Mesendoderm (in vitro differentiated cells): ENCODE measurements around the gene SHLD1.
"Not testable (repeated sequence)": the region's sequence is repeated elsewhere in the genome, so short reads cannot be mapped to it uniquely, and the experiment has no call there.

Experiments used
- DNase-seq: peaks from one replicate; pipeline ENCODE4 v3.0.0; 2013
- H2AK5ac ChIP-seq: 2 replicates; pipeline ENCODE4 v1.6.1; 2013; ENCODE audit warnings: low read length, inconsistent platforms
- H2BK120ac ChIP-seq: 2 replicates; pipeline ENCODE4 v1.6.1; 2013; ENCODE audit warnings: low read depth, mild to moderate bottlenecking, low read length, moderate library complexity, mixed read lengths
- H2BK15ac ChIP-seq: replicated peaks from 2 replicates; pipeline ENCODE4 v1.6.1; 2013; ENCODE audit warnings: low read depth, mild to moderate bottlenecking, moderate library complexity
- H2BK5ac ChIP-seq: 2 replicates; pipeline ENCODE4 v1.6.1; 2013; ENCODE audit warnings: low read length, inconsistent platforms
- H3K18ac ChIP-seq: 2 replicates; pipeline ENCODE4 v1.6.1; 2013; ENCODE audit warnings: mild to moderate bottlenecking, low read length, mixed read lengths
- H3K23ac ChIP-seq: one replicate; pipeline ENCODE4 v1.6.1; 2013; ENCODE audit warnings: low read length
- H3K27ac ChIP-seq: 2 replicates; pipeline ENCODE4 v1.5.1; 2013; ENCODE audit warnings: low read depth, mild to moderate bottlenecking, inconsistent platforms, low read length, moderate library complexity
- H3K27me3 ChIP-seq: 2 replicates; pipeline ENCODE4 v1.6.1; 2013; ENCODE audit warnings: low read length, control low read depth, mild to moderate bottlenecking, inconsistent platforms; ENCODE audit not compliant: insufficient read depth, poor library complexity
- H3K36me3 ChIP-seq: 2 replicates; pipeline ENCODE4 v1.6.1; 2013; ENCODE audit warnings: low read length, inconsistent platforms; ENCODE audit not compliant: control insufficient read depth, insufficient read depth
- H3K4ac ChIP-seq: one replicate; pipeline ENCODE4 v1.6.1; 2013; ENCODE audit warnings: low read depth, mild to moderate bottlenecking, low read length, moderate library complexity
- H3K4me1 ChIP-seq: 2 replicates; pipeline ENCODE4 v1.6.1; 2013; ENCODE audit warnings: low read depth, low read length, inconsistent platforms; ENCODE audit not compliant: control insufficient read depth
- H3K4me2 ChIP-seq: 2 replicates; pipeline ENCODE4 v1.6.1; 2013; ENCODE audit warnings: low read length
- H3K4me3 ChIP-seq: 2 replicates; pipeline ENCODE4 v1.5.1; 2013; ENCODE audit warnings: mild to moderate bottlenecking, low read length
- H3K56ac ChIP-seq: one replicate; pipeline ENCODE4 v1.6.1; 2013; ENCODE audit warnings: low read length
- H3K79me1 ChIP-seq: 2 replicates; pipeline ENCODE4 v1.6.1; 2013; ENCODE audit warnings: low read length, inconsistent platforms
- H3K79me2 ChIP-seq: 2 replicates; pipeline ENCODE4 v1.6.1; 2013; ENCODE audit warnings: mild to moderate bottlenecking, low read length; ENCODE audit not compliant: control insufficient read depth, insufficient read depth
- H3K9ac ChIP-seq: 2 replicates; pipeline ENCODE4 v1.6.1; 2013; ENCODE audit warnings: low read length, inconsistent platforms
- H4K5ac ChIP-seq: one replicate; pipeline ENCODE4 v1.6.1; 2013; ENCODE audit warnings: low read length
- H4K8ac ChIP-seq: one replicate; pipeline ENCODE4 v1.6.1; 2013; ENCODE audit warnings: low read depth, mild to moderate bottlenecking, control low read depth, low read length, moderate library complexity
- WGBS: extraction: QIAGEN DNeasy Blood & Tissue Kit; methylation state at CpG from one replicate; pipeline ENCODE4 v1.1.7; 2013; ENCODE audit warnings: low lambda C conversion rate, missing lambda C conversion rate; ENCODE audit not compliant: insufficient coverage; ENCODE audit errors: extremely low coverage; 5-methylcytosine and 5-hydroxymethylcytosine counted together

SHLD1 gene

GRCh38 chr20:5796331-5797040 is 46.3 kb downstream of the SHLD1 start:
- Histone ChIP-seq H3K36me3 (no peaks in the 10 kb centered on the region), H3K56ac (no peak overlapping the region), H3K9ac (no peak overlapping the region), H4K8ac (no peak overlapping the region), H3K4me1 (no peaks in the 10 kb centered on the region), H4K5ac (no peak overlapping the region), H2BK5ac (no peak overlapping the region), H3K27me3 (no peaks in the 10 kb centered on the region), H2AK5ac (no peak overlapping the region), H3K4me3 (no peak overlapping the region), H3K18ac (no peak overlapping the region), H2BK120ac (no peak overlapping the region), H3K79me2 (no peaks in the 10 kb centered on the region), H3K23ac (no peak overlapping the region), H2BK15ac (no peak overlapping the region), H3K4me2 (no peak overlapping the region), H3K79me1 (no peaks in the 10 kb centered on the region), H3K4ac (no peak overlapping the region), H3K27ac (no peak overlapping the region)
- DNase-seq: no peak
- WGBS: no CpG with 5 or more reads among the region's 8 CpGs

- Histone ChIP-seq H2BK120ac (no peak overlapping the region), H2BK5ac (no peak overlapping the region), H3K27me3 (no peaks in the 10 kb centered on the region), H4K8ac (no peak overlapping the region), H3K79me1 (no peaks in the 10 kb centered on the region), H2AK5ac (no peak overlapping the region), H3K9ac (no peak overlapping the region), H3K79me2 (no peaks in the 10 kb centered on the region), H3K36me3 (no peaks in the 10 kb centered on the region), H3K4me2 (no peak overlapping the region), H4K5ac (no peak overlapping the region), H3K18ac (no peak overlapping the region), H2BK15ac (no peak overlapping the region), H3K23ac (no peak overlapping the region), H3K56ac (no peak overlapping the region), H3K4me1 (no peaks in the 10 kb centered on the region), H3K27ac (no peak overlapping the region), H3K4ac (no peak overlapping the region), H3K4me3 (no peak overlapping the region)
- no CpG with 5 or more reads among the region's 1 CpG for WGBS
- DNase-seq: no peak
Measured at GRCh38 chr20:5797165-5797564, 47.0 kb downstream of the SHLD1 start.

- Histone ChIP-seq H3K4me2 (no peak overlapping the region), H3K79me2 (no peaks in the 10 kb centered on the region), H3K4me1 (no peaks in the 10 kb centered on the region), H3K9ac (no peak overlapping the region), H3K23ac (no peak overlapping the region), H3K27ac (no peak overlapping the region), H4K8ac (no peak overlapping the region), H3K36me3 (no peaks in the 10 kb centered on the region), H4K5ac (no peak overlapping the region), H3K79me1 (no peaks in the 10 kb centered on the region), H3K27me3 (no peaks in the 10 kb centered on the region), H3K4ac (no peak overlapping the region), H2BK120ac (no peak overlapping the region), H2BK5ac (no peak overlapping the region), H2AK5ac (no peak overlapping the region), H3K18ac (no peak overlapping the region), H3K56ac (no peak overlapping the region), H2BK15ac (no peak overlapping the region), H3K4me3 (no peak overlapping the region)
- WGBS: no CpG with 5 or more reads among the region's 7 CpGs
- no peak for DNase-seq
Measured at GRCh38 chr20:5797843-5798462, 47.8 kb downstream of the SHLD1 start.

GRCh38 chr20:5803754-5804303 is 53.6 kb downstream of the SHLD1 start:
- not testable (repeated sequence) for H3K4ac ChIP-seq, H2BK15ac ChIP-seq, H3K4me2 ChIP-seq, H2BK5ac ChIP-seq, H3K36me3 ChIP-seq, H3K56ac ChIP-seq, H3K27me3 ChIP-seq, DNase-seq, H2BK120ac ChIP-seq, H4K8ac ChIP-seq, H3K79me1 ChIP-seq, H3K4me3 ChIP-seq, H3K18ac ChIP-seq, H3K23ac ChIP-seq, H3K9ac ChIP-seq, H3K27ac ChIP-seq, H4K5ac ChIP-seq, H3K79me2 ChIP-seq, H3K4me1 ChIP-seq, H2AK5ac ChIP-seq
- no CpG with 5 or more reads among the region's 13 CpGs for WGBS

GRCh38 chr20:5806457-5807263 is 56.5 kb downstream of the SHLD1 start:
- no peak overlapping the region for H2AK5ac ChIP-seq
- no peak overlapping the region for H3K27ac ChIP-seq
- no peak overlapping the region for H3K23ac ChIP-seq
- no peaks in the 10 kb centered on the region for H3K27me3 ChIP-seq
- H3K56ac ChIP-seq: no peak overlapping the region
- no peaks in the 10 kb centered on the region for H3K79me2 ChIP-seq
- H4K8ac ChIP-seq: no peak overlapping the region
- no peak for DNase-seq
- H3K9ac ChIP-seq: no peak overlapping the region
- no peak overlapping the region for H3K4ac ChIP-seq
- H4K5ac ChIP-seq: no peak overlapping the region
- no peak overlapping the region for H3K4me3 ChIP-seq
- no peak overlapping the region for H2BK15ac ChIP-seq
- no peaks in the 10 kb centered on the region for H3K79me1 ChIP-seq
- H3K18ac ChIP-seq: no peak overlapping the region
- no CpG with 5 or more reads among the region's 7 CpGs for WGBS
- no peak overlapping the region for H2BK5ac ChIP-seq
- no peaks in the 10 kb centered on the region for H3K36me3 ChIP-seq
- no peak overlapping the region for H3K4me2 ChIP-seq
- H3K4me1 ChIP-seq: no peaks in the 10 kb centered on the region
- no peak overlapping the region for H2BK120ac ChIP-seq
